Glutamatergic neuron (in vitro differentiated cells): Measurements from ENCODE around the gene SEMA6A. TPM values are rescaled to one million over a fixed set of nuclear protein-coding genes. Genes with fewer than 3 reads are reported as not detected.
"Not testable (repeated sequence)": the region's sequence is repeated elsewhere in the genome, so short reads cannot be mapped to it uniquely, and the experiment has no call there.

Experiments used
- DNase-seq: peaks from one replicate; pipeline ENCODE4 v3.0.0; 2022
- H3K27ac Mint-ChIP-seq: one replicate; pipeline ENCODE4 v1.8.0; 2020; ENCODE audit warnings: mild to moderate bottlenecking, mixed read lengths, inconsistent platforms; ENCODE audit not compliant: unreplicated experiment
- H3K27me3 Mint-ChIP-seq: one replicate; pipeline ENCODE4 v1.8.0; 2020; ENCODE audit warnings: mild to moderate bottlenecking, moderate library complexity, mixed read lengths, inconsistent platforms; ENCODE audit not compliant: unreplicated experiment
- H3K36me3 Mint-ChIP-seq: one replicate; pipeline ENCODE4 v1.8.0; 2020; ENCODE audit warnings: mild to moderate bottlenecking, mixed read lengths, inconsistent platforms; ENCODE audit not compliant: unreplicated experiment
- H3K4me1 Mint-ChIP-seq: one replicate; pipeline ENCODE4 v1.8.0; 2020; ENCODE audit warnings: mild to moderate bottlenecking, low read depth, mixed read lengths, inconsistent platforms; ENCODE audit not compliant: unreplicated experiment
- H3K4me3 Mint-ChIP-seq: one replicate; pipeline ENCODE4 v1.8.0; 2020; ENCODE audit warnings: mild to moderate bottlenecking, mixed read lengths, inconsistent platforms; ENCODE audit not compliant: unreplicated experiment
- H3K9me3 Mint-ChIP-seq: one replicate; pipeline ENCODE4 v1.8.0; 2020; ENCODE audit warnings: mild to moderate bottlenecking, moderate library complexity, mixed read lengths, inconsistent platforms; ENCODE audit not compliant: unreplicated experiment
- CTCF ChIP-seq: fragments of 200-600 bp; sonication (generic); IDR thresholded peaks from one replicate; pipeline ENCODE4 v1.5.0; 2021; ENCODE audit not compliant: partially characterized antibody, unreplicated experiment
- total RNA-seq: library from RNA; stranded (reverse); fragmentation: NEBNext Ultra II Directional; extraction: Animal tissue kit (Norgen Biotek cat#: 25700); gene quantifications from one replicate; pipeline ENCODE4 v1.2.1, GENCODE V29; 2021; ENCODE audit not compliant: unreplicated experiment

The SEMA6A gene
- total RNA-seq, 1 donor from 2014 or later: 424 TPM

- DNase-seq: no peak
- Mint-ChIP-seq H3K4me1 (peaks cover 86% of the 10 kb centered on the region), H3K36me3 (no peaks in the 10 kb centered on the region), H3K27ac (peak overlapping the region; percentile 71), H3K4me3 (no peak overlapping the region), H3K9me3 (peaks cover 24% of the 10 kb centered on the region), H3K27me3 (peaks cover 8% of the 10 kb centered on the region)
- no peak for TF ChIP-seq CTCF
Measured at GRCh38 chr5:116524966-116525365, 49.7 kb downstream of the SEMA6A start.

- no peak for TF ChIP-seq CTCF
- H3K9me3 Mint-ChIP-seq: peaks cover 28% of the 10 kb centered on the region
- no peak for DNase-seq
- H3K27ac Mint-ChIP-seq: peak overlapping the region; percentile 28
- peaks cover 8% of the 10 kb centered on the region for H3K27me3 Mint-ChIP-seq
- H3K4me3 Mint-ChIP-seq: peak overlapping the region; percentile 30
- no peaks in the 10 kb centered on the region for H3K36me3 Mint-ChIP-seq
- H3K4me1 Mint-ChIP-seq: peaks cover 86% of the 10 kb centered on the region
Measured at GRCh38 chr5:116524051-116524904, 50.3 kb downstream of the SEMA6A start.

GRCh38 chr5:116523182-116523581 is 51.4 kb downstream of the SEMA6A start:
- Mint-ChIP-seq H3K4me1 (peaks cover 85% of the 10 kb centered on the region), H3K9me3 (peaks cover 26% of the 10 kb centered on the region), H3K4me3 (peak overlapping the region; percentile 55), H3K27ac (peak overlapping the region; percentile 93)
- not testable (repeated sequence) for H3K36me3 Mint-ChIP-seq, H3K27me3 Mint-ChIP-seq, DNase-seq

- peaks cover 87% of the 10 kb centered on the region for H3K4me1 Mint-ChIP-seq
- H3K4me3 Mint-ChIP-seq: peak overlapping the region; percentile 55
- peak overlapping the region; percentile 93 for H3K27ac Mint-ChIP-seq
- no peak for TF ChIP-seq CTCF
- H3K27me3 Mint-ChIP-seq: peaks cover 8% of the 10 kb centered on the region
- peaks cover 29% of the 10 kb centered on the region for H3K9me3 Mint-ChIP-seq
- no peaks in the 10 kb centered on the region for H3K36me3 Mint-ChIP-seq
- DNase-seq: no peak
Measured at GRCh38 chr5:116522356-116523136, 52.1 kb downstream of the SEMA6A start.

GRCh38 chr5:116521173-116521872 is 53.3 kb downstream of the SEMA6A start:
- TF ChIP-seq CTCF: no peak
- Mint-ChIP-seq H3K9me3 (peaks cover 31% of the 10 kb centered on the region), H3K4me3 (peak overlapping the region; percentile 74), H3K27me3 (peaks cover 8% of the 10 kb centered on the region), H3K4me1 (peaks cover 84% of the 10 kb centered on the region), H3K36me3 (no peaks in the 10 kb centered on the region), H3K27ac (peak overlapping the region; percentile 93)
- DNase-seq: no peak
